Heart left ventricle (tissue), 13 donors: ENCODE measurements around the gene ZBTB21.

Source experiments
- CTCF ChIP-seq, 12 donors: fragments of 200-600 bp; sonication (generic) in 4 of 12; IDR thresholded peaks; one replicate each; pipeline versions ENCODE4 v1.5.0 to v1.8.0; 2018 to 2022; ENCODE audit warnings: antibody characterized with exemption in 12 of 12, mild to moderate bottlenecking in 5 of 12
- POLR2A ChIP-seq, 2 donors: fragments of 450-650 bp; IDR thresholded peaks; one replicate each; pipeline ENCODE4 v1.6.1; 2017; ENCODE audit warnings: antibody characterized with exemption in 2 of 2, mild to moderate bottlenecking in 2 of 2, moderate library complexity in 2 of 2
- donor health status: ischemic (EF 13 %, LVEDD 7.1; RV severe dilation, severe dysfunction).
- donor health status: DM: no; HTN: yes; CAD: no.
- donor health status: DM: no; HTN: no; CAD: no.
- donor health status: ischemic (EF 25% LVEDD 6.9; RV normal size, moderate dysfunction).
- donor health status: ischemic (EF 25% LVEDD 5.7; RV mildly dilated, moderate dysfunction).
- donor health status: ischemic (EF 35%, LVEDD 5.7; RV mildly dilated, moderate dysfunction).
- donor health status: nonischemic (EF 11% LVEDD 7.7; RV severe dilation, severe dysfunction).
- donor health status: DM: yes; HTN: yes; CAD: no.
- donor health status: PGD.
- donor health status: ischemic (EF 29% LVEDD 5.4; RV normal size, mild dysfunction).
- donor health status: nonischemic (EF 23%, LVEDD 6.1; RV moderate dilation, normal function).

DNA sequence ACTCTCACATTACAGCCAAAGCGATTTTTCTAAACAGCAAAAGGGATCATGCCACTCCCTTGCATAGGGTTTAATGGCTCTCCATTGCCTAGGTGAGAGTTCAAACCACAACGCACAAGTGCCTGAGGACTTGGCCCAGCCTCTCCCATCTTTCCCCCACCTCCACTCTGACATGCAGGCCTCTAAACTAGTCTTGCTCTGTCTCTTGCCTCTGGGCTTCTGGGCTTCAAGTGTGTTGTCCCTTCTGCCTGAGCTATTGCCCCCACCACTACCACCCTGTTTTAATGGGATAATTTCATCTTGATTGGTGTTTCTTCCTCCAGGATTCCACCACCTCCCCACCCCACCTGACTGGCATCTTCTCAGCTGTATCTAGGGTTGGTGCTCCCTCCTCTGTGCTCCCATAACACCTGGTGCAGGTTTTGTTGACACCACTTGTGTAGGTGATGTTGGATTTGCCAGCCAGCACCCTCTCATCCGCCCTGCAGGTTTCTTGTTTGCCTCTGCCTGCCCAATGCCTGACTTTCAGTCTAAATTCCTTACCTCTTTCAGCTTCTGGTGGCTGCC lies 2.7 kb upstream of the ZBTB21 start:
- TF ChIP-seq CTCF (IDR thresholded peaks at IDR 0.05) = no peak
- TF ChIP-seq POLR2A (IDR thresholded peaks at IDR 0.05) = no peak
